ENCODE measurements around the gene MBNL2. TPM values are rescaled to one million over a fixed set of nuclear protein-coding genes. Genes with fewer than 3 reads are reported as not detected.

Gene MBNL2
- total and polyA plus RNA-seq, 10 of the 15 experiments (the other 5 are each of a cell fraction or from before 2014, with no cell fraction given) = 1.6 to 9.7 (median 6.7) TPM

GRCh38 chr13:97384371-97384770 lies 162.2 kb downstream of the MBNL2 start (continued):
- TF ChIP-seq PRDM15 (CRISPR knock-in tag; IDR thresholded peaks at IDR 0.05) (no peak), RB1 (IDR thresholded peaks at IDR 0.05; ENCODE audit: borderline replicate concordance) (no peak), USF1 (IDR thresholded peaks at IDR 0.05; ENCODE audit: borderline replicate concordance, extremely low read length, insufficient read depth, low read depth, low read length) (no peak), CREM (IDR thresholded peaks at IDR 0.05; ENCODE audit: low read depth) (no peak)

- DNase-seq (ENCODE audit: low read depth, low spot score) = no peak
- ChIA-PET SMC1A (ENCODE audit: uncharacterized antibody, unreplicated experiment) (no interaction called here), RAD21 (ENCODE audit: unreplicated experiment) (no interaction called here), POLR2A (no interaction called here), CTCF (interaction anchor here (1.0 kb wide), 1 partner anchor 26 kb away, joined by 4 read pairs; no protein-coding TSS in a partner anchor)
- Histone ChIP-seq H3K27me3 (replicated peaks in 1 of 2; ENCODE audit: control insufficient read depth in 2 of 2, insufficient read depth in 2 of 2, low read length in 1 of 2) (no peaks in the 10 kb centered on the region), H3K9ac (ENCODE audit: control insufficient read depth, insufficient read depth, low read length) (no peak overlapping the region), H3K4me2 (ENCODE audit: control insufficient read depth, insufficient read depth) (no peak overlapping the region), H3K9me3 (replicated peaks; ENCODE audit: control insufficient read depth, insufficient read depth, low read length) (no peaks in the 10 kb centered on the region), H4K20me1 (ENCODE audit: control insufficient read depth, insufficient read depth) (no peaks in the 10 kb centered on the region), H2AFZ (ENCODE audit: control insufficient read depth, low read depth, low read length) (no peak overlapping the region), H3K4me1 (ENCODE audit: control insufficient read depth, insufficient read depth, low read length) (no peaks in the 10 kb centered on the region), H3K27ac (ENCODE audit: control insufficient read depth, insufficient read depth) (no peak overlapping the region), H3K79me2 (ENCODE audit: control insufficient read depth, insufficient read depth, low read length) (no peaks in the 10 kb centered on the region), H3K36me3 (ENCODE audit: control insufficient read depth in 2 of 2, insufficient read depth in 2 of 2, low read length in 1 of 2) (no peaks in the 10 kb centered on the region), H3K4me3 (no peak overlapping the region)
- intact Hi-C loops (cut with micrococcal nuclease; ENCODE audit: unreplicated experiment) (no loop called here), in situ Hi-C loops (cut with MboI) (no loop called here)
- no peak for ATAC-seq
- TF ChIP-seq YY1 (IDR thresholded peaks at IDR 0.05; ENCODE audit: low read depth, low read length) = no peak
- TF ChIP-seq USF2 (IDR thresholded peaks at IDR 0.05; ENCODE audit: borderline replicate concordance, low read depth, low read length) = no peak
- TF ChIP-seq NR2F1 (conservative IDR thresholded peaks at IDR 0.05) = no peak
- TF ChIP-seq SIN3A (IDR thresholded peaks at IDR 0.05; ENCODE audit: low read depth, low read length) = no peak
- no peak for TF ChIP-seq E2F4 (IDR thresholded peaks at IDR 0.05; ENCODE audit: low read depth, low read length)
- no peak for TF ChIP-seq ZNF207 (IDR thresholded peaks at IDR 0.05; ENCODE audit: borderline replicate concordance)
- BruUV-seq (replicated peaks) = no TSS peak
- no peak for FAIRE-seq
Observed at GRCh38 chr13:97385146-97385545, 163.0 kb downstream of the MBNL2 start.

Data from GM12878 (cell line).